Endometrial microvascular endothelial cells (primary cell): Measurements from ENCODE around the gene SGSH. TPM values are rescaled to one million over a fixed set of nuclear protein-coding genes. Genes with fewer than 3 reads are reported as not detected.
"Not testable (repeated sequence)": the region's sequence is repeated elsewhere in the genome, so short reads cannot be mapped to it uniquely, and the experiment has no call there.

Experiments
- in situ Hi-C: cut with HindIII; loops from 2 replicates; pipeline ENCODE4 v1.10.0; 2017; ENCODE audit warnings: low sequenced_read_pairs, low pct_unique_long_range_greater_than_20kb; ENCODE audit errors: inconsistent ontology term
- total RNA-seq: library from RNA; depleted of rRNA; stranded (reverse); fragments of >200 nt; gene quantifications from one replicate; pipeline ENCODE4 v1.2.3, GENCODE V29; 2015; ENCODE audit errors: inconsistent ontology term

SGSH gene
- total RNA-seq = 60.3 TPM

DNA sequence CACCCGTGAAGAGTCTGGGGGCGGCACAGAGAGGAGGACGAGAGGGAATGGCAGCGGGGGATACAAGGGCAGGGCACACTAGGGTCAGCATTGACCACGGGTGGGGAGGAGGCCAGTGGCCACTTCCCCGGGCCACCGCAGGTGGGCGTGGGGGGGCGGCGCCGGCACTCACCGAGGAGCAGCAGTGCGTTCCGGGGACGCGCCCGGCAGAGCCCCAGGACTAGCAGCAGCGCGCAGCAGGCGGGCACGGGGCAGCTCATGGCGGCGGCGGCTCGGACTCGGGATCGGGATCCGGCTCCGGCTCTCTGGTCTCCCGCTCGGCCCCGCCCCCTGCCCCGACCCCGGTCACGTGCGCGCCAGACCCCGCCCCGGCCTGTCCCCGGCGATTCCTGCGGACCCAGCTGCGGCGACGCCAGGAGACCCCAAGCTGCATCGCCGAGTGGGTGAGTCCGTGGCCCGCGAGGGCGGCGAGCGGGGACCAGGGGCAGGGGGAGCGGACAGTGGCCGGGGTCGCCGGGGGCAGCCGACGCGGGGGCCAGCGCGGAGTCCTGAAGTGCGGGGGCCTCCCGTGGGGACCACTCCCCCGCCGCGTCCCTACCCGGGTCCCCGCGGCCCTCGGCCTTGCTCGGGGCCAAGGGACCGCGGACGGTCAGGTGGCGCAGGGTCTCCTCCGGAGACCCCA, at the start of gene SGSH, which contains the start of gene SLC26A11:
TSS of gene SGSH (minus strand) at position 280 of the 682 bp plus-strand sequence. CDS start at position 260, 20 bp downstream.
TSS of gene SLC26A11 (plus strand) at position 374 of the 682 bp plus-strand sequence. CDS start 1,134 bp downstream, outside the sequence.
- in situ Hi-C loops = no loop called here

DNA sequence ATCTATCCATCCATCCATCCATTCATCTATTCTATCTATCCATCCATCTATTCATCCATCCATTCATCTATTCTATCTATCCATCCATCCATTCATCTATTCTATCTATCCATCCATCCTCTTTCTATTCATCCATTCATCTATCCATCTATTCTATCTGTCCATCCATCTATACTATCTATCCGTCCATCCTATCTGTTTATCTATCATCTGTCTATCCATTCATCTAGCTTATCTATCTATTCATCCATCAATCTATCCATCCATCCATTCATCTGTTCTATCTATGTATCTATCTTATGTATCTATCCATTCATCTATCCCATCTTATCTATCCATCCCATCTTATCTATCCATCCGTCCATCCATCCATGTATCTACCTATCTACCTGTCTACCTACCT, 49.3 kb upstream of the SGSH start:
- in situ Hi-C loops = no loop called here

DNA sequence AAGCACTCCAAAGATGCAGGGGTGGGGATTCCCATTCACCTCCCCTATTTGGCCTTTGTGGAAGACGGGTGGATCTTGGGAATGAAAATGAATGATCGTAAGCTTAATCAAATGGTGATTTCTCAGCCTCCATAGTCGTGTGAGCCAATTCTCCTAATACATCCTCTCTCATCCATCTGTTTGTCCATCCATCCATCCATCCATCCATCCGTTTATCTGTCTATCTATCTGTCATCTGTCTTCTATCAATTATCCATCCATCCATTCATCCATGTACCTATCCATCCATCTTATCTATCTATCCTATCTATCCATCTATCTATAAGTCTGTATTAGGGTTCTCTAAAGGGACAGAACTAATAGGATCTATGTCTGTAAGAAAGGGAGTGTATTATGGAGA, 48.3 kb upstream of the SGSH start:
- in situ Hi-C loops = no loop called here

DNA sequence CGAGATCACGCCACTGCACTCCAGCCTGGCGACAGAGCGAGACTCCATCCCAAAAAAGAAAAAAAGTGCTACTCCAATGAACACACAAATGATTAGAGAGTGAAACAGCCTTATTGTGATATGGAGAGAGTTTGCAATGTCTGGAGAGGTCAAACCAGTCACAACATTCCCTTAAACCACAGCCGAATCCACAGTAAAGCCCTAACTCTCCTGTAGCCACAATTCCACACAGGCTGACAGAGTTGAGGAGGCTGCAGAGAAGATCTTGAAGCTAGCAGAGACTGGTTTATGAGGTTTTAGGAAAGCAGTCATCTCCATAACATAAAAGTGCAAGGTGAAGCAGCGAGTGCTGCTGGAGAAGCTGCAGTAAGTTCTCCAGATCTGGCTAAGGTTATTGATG, 47.3 kb upstream of the SGSH start:
- in situ Hi-C loops = no loop called here

DNA sequence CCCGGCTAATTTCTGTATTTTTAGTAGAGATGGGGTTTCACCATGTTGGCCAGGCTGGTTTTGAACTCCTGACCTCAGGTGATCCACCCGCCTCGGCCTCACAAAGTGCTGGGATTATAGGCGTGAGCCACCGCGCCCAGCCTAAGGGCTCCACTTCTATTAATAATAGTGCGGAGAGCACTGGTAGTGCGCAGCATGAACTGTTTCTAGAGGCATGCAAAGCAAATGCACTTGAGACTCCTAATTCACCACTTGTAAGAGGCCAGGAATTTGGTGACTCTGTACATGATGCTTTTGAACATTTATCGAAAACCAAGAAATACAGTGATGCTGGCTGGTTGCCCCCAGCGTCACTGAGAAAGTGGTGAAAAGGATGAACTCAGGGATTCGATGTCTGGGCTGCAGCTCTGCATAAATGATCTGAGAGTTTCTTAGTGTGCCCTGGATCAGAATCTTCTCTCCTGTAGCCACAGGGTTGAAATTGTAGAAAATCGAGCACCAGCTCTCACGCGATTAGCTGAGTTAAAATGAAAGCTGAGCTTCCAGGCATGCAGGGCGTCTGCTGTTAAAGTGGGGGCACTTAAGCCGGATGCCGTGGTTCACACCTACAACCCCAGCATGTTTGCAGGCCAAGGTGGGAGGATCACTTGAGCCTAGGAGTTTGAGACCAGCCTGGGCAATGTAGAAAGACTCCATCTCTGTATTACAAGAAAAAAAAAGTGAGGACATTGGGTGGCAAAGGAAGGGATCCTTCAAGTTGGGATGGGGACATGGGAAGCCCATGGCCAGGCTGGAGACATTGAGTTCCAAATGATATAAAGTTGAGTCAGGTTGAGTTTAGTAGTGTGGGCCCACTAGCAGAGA, 45.3 kb upstream of the SGSH start:
- in situ Hi-C loops = no loop called here

DNA sequence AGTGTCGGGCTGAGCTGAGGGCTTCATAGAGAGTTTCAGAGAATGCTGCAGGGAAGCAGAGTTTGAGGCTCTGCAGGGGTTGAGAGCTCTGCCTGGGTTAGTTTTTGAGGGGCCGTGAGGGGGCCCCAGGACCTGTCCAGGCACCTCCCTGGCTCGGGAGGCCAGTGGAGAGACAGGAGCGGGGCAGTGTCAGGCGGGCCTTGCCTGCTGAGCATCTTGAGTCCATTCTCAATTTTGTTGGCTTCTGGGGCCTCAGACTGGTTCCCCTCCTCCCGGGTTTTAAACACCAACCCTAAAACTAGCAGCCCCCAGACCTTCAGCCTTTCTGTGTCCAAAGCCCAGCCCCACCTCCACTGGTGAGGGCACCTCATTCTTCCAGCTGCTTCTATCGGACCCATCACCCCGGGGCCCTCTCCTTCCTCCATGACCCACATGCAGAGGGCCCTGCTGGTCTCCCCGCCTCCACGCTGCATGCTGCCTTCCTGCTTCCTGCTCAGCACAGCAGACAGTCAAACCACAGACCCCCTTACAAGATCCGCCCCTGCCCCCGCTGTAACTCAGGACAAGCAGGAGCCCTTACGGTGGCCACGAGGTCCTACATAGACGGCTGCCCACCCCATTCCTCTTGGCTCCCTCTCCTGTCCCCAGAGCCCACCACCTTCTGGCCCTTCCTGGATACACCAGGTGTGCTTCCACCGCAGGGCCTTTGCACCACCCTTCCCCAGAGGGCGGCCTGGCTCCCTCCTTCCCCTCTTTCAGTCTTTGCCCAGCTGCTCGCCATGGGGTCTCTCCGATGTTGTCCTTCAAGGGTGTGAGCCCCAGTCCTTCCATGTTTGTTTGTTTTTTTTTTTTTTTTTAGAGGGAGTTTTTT, 44.3 kb upstream of the SGSH start:
- in situ Hi-C loops = no loop called here

DNA sequence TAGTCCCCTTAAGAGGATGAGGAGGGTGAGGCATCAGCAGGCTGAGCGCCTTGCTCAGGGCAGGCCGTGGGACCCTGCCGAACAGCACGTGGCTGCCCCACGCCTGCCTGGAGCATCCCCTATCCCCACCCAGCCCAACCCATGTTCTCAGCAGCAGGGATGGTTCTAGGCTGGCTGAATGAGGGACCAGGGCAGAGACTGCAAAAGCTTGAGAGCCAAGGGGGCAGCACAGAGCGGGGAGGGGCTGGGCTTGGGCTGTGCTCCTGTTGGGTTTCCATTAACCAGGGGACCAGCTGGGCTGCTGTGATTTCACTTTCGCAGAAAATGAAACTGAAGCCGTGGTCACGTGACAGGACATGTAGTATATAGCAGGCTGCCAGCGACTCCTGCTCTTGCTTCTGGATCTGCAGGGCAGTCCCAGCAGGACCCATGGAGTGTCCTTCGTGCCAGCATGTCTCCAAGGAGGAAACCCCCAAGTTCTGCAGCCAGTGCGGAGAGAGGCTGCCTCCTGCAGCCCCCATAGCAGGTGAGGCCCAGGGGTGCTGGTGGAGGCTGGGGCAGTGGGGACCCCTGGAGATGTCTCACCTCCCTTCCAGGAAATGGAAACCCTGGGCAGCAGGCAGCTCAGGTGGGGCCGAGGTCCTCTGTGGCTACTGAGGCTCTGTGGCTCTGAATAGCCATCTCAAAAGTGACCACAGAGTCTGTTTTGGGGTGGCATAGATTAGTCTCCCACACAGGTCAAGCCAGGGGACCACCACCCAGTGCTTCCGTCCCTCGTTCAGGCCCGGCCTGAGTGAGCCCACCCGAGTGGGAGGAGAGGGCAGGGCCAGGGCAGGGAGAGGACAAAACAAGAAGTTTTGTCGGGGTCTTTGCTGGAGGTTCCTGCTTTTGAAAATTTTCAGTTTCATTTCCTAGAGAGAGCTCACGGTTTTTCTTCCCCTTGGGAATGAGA, 43.4 kb upstream of the SGSH start:
- in situ Hi-C loops = no loop called here

DNA sequence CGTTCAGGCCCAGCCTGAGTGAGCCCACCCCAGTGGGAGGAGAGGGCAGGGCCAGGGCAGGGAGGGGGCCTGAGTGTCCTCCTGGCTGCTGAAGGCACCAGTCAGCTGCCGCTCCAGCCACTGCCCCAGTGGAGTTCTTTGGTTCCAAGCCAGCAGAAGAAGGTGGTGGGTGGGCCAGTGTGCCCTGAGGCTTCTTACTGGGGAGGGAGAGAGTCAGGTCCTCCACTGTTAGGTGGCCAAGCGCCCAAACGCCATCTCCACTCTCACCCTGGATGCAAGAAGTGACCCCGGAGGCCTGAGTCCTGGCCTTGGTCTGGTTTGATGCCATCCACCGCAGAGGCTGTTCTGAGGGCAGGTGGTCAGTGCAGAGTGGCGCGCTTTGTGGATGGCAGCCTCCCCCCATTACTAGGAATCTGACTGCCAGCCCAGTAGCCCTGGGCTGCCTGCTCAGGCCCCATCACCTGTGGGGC, 42.7 kb upstream of the SGSH start:
- in situ Hi-C loops = no loop called here

DNA sequence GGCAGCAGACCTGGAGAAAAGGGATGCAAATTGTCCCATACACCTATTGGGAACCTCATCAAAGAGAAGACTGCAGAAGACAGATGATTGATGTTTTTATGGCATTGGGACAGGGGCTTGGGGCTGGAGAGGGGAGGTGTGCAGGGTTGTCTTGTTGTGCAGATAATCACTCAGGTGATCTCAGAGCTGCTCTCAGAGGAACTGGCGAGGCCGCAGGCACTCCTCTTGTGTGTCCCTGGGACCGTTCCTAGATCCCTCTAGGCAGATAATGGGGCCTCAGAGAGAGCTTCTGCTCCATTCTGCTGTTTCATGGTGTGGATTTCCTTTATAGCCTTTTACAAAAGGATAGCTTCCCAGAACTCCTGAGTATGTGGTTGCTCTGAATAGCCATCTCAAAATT, 42.2 kb upstream of the SGSH start:
- in situ Hi-C loops = no loop called here

DNA sequence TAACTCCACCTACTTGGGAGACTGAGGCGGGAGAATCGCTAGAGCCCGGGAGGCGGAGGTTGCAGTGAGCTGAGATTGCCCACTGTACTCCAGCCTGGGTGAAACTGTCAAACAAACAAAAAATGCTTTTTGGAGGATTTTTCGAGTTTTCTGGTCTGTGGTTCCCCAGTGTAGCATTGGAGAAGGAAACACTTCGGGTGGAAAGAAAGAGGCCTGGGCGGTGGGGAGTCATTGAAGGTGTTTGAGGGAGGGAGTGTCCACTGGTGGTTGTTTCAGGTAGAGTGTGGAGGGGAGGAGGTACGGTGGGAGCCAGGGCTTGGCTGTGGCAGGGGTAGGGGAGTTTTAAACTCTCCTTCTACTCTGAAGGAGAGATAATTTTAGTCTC, 41.8 kb upstream of the SGSH start:
- in situ Hi-C loops = no loop called here

DNA sequence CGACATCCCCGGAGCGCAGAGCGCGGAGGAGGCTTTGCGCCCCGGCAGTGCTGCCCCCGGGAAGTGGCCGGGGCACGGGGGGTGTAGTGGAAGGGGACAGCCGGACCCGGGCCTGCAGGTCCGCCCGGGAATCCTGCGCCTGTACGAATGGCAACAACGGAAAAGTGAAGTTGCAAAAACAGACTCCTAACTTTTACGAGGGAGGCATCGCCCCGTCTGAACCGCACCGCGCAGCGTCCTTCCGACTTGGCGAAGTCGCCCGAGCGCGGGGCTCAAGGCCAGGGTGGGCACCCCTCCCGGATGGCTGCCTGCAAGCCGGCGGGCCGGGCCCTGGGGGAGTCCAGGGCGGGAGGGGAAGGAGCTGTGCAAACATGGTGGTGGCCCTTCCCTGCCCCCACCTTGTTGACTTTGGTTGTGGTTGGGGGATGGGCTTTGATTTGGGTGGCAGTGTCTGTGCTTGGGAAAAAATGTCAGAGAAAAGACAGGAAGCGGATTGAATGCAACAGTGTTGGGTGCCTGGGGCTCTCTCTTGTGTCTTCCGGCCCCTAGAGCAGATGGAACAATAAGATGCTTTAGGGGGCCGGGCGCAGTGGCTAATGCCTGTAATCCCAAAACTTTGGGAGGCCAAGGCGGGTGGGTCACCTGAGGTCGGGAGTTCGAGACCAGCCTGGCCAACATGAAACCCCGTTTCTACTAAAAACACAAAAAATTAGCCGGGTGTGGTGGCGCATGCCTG, 41.2 kb upstream of the SGSH start:
- in situ Hi-C loops = no loop called here

DNA sequence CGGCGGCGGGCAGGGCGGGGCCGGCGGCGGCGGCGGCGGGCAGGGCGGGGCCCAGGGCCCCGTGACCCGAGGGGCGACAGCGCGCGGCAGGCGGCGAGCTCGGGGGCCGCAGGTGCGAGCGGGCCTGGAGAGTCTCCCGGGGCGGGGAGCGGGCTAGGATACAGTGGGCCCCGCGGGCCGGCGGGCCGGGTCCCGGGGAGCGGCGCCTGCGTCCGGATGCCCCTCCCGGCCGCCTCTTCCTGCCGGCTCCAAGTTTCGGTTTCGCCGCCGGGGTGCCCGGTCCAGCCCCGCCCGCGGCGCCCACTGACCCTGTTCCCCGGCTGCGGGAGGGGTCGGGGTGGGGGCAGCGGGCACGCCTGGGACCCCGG, 40.6 kb upstream of the SGSH start, which contains the start of gene RNF213:
TSS of gene RNF213 (plus strand) at position 62 of the 368 bp plus-strand sequence. CDS start 2,830 bp downstream, outside the sequence.
- in situ Hi-C loops = no loop called here

DNA sequence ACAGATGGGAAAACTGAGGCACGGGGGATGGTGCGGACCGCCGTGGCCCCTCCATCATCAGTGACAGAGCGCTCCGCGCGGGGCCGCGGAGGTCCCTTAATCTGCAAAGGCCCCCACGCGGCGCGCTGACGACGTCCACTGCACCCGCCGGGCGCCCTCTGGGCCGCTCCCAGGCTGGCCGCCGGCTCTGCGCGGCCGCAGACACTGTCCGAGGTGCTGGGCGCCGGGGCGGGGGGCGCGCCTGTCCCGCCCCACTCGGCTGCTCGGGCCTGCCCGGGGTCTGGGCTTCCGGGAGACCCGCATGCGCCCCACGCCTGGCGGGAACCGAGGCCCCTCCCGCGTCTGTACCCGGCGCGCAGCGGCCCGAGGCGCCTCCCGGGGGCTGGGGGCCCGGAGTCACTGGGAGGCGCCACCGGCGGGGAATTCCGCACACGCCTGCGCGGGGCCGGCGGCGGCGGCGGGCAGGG, 40.0 kb upstream of the SGSH start:
- in situ Hi-C loops = no loop called here

DNA sequence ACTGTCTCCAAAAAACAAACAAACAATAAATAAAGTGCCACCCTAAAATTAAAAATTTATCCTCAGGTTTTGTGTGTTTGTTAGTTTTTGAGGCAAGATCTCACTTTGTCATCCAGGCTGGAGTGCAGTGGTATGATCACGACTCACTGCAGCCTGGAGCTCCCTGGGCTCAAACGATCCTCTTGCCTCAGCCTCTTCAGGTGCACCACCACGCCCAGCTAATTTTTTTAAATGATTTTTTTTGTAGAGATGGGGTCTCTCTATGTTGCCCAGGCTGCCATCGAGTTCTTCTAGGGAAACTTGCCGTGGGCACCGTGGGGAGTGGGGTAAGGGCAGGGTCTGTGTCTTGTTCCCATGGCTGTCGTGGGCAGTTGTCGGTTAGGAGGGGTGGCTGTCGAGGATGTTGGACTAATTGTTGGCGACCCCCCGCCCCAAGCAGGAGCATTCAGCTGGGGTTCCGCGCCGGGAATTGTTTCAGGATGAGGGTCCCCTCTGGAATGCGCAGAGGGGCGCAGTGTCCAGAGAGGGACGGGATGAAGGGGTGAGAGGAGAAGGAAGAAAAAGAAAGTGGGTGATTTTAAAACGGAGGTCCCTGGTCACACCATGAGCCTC, 39.4 kb upstream of the SGSH start:
- in situ Hi-C loops = no loop called here

DNA sequence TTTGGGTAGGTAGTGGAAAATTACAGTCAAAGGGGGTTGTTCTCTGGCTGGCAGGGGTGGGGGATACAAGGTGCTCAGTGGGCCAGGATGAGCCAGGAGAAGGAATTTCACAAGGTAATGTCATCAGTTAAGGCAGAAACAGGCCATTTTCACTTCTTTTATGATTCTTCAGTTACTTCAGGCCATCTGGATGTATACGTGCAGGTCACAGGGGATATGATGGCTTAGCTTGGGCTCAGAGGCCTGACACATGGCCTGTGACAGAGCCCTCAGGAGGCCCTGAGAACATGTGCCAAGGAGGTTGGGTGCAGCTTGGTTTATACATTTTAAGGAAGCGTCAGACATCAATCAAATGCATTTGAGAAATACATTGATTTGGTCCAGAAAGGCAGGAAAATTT, 38.2 kb upstream of the SGSH start:
- in situ Hi-C loops = not testable (repeated sequence)

DNA sequence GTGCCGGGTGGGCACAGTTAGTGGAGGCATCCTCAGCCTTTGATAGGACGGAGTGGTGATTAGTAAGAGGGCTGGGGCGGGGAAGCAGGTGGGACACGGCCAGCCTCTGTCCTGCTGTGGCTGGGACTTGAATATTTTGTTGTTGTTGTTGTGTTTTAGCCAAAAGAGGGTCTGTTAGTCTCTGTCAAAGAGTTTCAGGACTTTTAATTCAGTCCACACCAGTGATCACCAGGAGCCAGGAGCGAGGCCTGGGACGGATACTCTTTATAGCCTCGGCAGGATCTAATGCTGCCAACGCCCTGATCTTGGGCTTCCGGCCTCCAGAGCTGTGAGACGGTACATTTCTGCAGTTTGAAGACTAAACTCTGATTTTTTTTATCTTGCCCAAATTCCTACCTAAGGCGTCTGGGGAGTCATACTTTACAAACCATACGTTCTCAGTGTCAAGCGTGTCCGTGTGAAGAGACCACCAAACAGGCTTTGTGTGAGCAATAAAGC, 37.6 kb upstream of the SGSH start:
- in situ Hi-C loops = no loop called here

DNA sequence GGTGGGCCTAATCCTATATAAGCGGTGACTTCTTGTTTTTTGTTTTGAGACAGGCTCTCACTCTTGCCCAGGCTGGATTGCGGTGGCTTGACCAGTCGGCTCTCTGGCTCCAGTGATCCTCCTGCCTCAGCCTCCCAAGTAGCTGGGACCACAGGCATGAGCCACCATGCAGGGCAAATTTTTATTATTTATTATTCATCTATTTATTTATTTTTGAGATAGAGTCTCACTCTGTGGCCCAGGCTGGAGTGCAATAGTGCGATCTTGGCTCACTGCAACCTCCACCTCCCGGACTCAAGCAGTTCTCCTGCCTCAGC, 35.9 kb upstream of the SGSH start:
- in situ Hi-C loops = no loop called here
